ENCODE measurements around the gene LAMB3.

The LAMB3 gene

DNA sequence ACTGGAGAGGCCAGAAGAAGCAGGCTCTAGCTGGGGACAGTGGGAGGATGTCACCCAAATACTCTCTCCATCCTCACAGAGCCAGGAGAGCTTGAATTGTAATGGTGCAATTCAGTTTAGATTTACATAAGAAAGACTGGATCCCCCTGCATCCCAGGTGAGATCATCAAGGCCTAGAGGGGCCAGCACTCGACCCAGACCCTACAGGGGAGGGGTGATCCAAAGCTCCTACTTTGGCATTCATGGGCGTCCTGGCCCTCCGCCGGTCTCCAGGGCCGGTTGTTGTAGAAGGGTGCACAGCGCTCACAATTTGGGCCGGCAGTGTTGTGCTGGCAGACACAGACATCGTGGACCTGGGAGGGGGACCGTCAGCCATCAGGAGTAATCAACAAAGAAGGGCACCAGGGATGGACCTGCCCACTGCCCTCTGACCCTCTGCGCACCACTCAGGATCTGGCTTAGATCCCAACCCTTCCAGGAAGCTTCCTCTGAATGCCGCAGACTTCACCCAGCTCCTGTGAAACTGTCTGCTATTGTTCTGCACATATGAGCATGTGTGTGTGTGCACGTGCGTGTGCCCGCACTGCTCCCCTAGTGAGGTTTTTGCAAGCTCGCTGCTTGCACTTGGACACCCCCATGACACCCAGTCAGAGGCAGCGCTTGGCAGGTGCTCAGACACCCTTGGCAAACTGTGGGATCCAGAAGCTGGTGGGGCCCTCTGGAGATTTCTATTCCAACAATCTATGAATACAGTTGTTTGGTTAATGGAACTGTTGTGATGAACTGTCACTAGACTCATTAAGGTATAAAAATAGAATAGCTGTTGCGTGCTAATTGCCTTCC is 21.6 kb downstream of the LAMB3 start:
- FAIRE-seq: no peak

- FAIRE-seq: no peak
Measured at GRCh38 chr1:209629621-209630382, 22.4 kb downstream of the LAMB3 start.

DNA sequence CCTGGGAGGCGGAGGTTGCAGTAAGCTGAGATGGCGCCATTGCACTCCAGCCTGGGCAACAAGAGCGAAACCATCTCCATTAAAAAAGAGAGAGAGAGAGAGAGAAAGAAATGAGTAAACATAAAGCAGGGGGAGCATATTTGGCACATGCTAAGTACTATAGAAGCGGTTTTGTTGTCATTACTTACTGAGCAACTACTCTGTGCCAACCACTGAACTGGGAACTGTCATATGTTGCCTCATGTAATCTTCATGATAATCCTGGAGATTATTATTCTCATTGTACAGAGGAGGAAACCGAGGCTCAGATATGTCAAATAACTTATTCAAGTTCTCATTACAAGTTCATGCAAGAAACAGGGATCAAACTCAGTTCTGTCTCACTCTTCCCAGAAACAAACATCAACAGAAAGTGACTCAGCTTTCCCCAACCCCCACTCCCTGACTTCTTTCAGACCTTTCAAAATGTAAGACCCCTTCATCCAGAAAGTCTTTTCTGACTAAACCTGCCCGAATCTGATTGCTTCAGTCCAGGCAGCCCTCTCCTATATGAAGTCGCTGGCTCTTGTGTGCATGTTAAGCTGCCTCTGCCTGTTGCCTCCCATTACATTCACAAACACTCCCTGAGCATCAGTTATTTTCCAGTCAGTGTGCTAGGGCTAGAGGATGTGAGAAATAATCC is 23.5 kb downstream of the LAMB3 start:
- FAIRE-seq: no peak

DNA sequence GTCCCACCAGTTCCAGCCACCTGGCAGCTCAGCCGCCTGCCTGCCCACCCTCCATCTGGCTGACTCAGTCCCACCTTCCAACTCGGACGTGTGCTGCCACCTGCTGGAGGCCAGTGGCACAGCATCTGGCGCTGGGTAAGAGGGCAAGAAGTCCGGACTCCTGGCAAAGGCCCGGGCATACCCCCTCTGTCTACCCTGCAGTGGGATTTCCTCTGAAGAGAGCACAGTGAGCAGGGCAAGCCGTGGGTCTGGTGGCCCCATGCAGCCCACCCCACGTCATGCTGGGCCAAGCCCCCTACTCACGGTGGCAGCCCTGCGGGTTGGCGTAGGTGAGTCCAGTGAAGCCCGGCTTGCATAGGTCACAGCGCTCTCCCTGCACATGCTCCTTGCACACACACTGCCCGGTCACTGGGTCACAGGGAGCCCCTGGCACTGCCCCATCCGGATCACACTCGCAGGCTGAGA is 24.5 kb downstream of the LAMB3 start:
- FAIRE-seq: no peak

GRCh38 chr1:209627027-209627731 is 25.0 kb downstream of the LAMB3 start:
- FAIRE-seq: no peak

- no peak for FAIRE-seq
Measured at GRCh38 chr1:209626346-209627026, 25.7 kb downstream of the LAMB3 start.

DNA sequence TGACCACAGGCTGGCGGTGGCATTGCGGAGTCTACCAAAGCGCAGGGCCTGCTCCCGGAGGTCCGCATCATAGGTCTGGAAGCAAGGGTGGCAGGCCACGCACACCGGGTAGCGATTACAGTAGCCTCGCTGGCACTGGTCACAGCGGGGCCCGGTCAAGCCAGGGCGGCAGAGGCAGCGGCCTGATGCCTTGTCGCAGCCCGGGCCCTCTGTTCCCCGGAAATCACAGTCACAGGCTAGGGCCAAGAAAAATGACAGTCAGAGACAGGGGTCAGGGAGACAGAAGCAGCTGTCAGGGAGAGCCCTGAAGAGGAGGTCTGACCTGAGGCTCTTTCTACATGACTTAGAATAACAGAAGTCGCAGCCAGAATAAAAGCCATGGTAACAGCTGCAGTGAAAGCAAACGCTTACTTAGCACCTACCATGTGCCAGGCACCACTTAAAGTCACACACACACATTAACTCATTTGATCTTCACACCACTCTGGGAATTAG is 26.4 kb downstream of the LAMB3 start:
- no peak for FAIRE-seq

DNA sequence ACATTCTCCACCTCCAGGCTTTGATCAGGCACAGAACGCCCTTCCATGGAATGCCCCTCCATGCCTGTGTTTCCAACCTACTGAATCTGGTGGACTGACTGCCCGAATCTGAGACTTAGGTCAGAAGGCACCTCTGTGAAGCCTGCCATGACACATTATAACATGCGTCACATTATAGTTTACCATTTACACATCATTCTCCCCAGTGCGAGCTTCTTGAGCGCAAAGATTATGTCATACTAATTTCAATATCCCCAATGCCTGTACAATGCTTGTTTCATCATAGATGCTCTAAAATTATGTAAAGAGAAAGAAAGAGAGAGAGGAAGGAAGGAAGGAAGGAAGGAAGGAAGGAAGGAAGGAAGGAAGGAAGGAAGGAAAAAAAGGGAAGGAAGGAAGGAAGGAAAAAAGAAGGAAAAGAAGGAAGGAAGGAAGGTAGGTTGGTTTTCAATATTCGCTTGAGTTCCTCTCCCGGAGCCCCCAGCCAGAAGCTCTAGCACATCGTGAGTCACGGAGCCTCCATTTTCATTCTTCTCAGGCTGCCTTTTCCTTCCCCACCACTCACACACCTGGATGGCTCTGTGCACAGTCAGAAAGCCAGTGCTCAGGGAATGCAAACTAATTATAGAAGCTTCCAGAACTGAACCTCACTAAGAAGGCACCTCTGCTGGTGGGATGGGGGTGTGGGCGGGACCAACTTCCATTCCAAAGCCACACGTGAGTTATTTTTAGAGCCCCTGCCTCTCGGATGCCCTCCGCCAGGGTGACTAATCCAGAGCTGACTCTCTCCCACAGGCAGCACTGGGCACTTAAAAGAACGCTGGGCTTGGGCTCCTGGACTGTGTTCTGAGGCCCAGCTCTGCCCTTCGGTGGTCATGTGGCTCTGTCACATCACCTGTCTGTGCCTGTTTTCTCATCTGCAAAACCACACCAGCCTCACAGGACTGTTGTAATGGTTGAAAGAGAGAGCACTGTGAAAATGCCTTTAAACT is 27.4 kb downstream of the LAMB3 start:
- FAIRE-seq: no peak

DNA sequence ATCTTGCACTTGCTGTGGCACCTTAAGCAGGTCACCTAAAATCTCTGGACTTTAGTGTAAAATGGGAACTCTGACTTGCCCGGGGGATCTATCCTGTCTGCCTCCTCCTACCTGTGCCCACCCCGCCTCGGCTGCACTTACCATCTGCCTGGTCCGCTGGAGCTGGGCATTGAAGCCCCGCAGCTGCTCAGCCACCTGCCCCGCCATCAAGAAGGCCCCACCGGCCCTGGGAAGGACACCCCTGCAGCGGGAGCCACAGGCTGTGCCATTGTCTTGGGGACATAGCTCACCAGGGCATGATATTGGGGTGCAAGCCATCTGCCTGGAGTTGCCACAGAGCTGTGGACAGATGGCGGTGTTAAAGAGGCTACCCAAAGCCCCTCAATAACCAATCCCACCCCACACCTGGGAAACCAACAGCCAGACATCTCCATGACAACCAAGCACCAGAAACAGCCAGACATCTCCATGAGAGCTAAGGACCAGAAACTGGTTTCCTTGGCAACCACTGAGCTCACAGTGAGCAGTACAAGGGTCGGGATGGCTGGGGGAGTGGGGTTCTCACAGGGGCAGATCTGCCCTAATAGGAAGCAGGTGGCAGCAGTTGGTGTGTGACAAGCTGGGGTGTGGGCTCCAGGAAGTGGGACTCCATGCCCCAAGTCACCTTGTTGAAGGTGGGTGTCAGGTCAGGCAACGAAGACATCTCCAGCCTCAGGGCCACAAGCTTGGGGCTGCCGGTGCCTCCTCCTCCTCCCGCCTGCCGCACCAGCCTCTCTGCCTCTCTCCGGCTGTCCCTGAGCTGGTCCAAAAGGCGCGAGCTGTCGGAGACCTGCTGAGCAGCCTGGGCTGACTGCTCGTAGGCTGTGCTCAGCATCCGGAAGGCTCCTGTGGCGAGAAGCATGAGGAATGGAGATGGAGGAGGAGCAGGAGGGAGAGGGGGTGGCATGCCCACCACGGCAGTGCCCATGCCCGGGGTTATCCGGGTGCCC is 29.1 kb downstream of the LAMB3 start:
- no peak for FAIRE-seq

DNA sequence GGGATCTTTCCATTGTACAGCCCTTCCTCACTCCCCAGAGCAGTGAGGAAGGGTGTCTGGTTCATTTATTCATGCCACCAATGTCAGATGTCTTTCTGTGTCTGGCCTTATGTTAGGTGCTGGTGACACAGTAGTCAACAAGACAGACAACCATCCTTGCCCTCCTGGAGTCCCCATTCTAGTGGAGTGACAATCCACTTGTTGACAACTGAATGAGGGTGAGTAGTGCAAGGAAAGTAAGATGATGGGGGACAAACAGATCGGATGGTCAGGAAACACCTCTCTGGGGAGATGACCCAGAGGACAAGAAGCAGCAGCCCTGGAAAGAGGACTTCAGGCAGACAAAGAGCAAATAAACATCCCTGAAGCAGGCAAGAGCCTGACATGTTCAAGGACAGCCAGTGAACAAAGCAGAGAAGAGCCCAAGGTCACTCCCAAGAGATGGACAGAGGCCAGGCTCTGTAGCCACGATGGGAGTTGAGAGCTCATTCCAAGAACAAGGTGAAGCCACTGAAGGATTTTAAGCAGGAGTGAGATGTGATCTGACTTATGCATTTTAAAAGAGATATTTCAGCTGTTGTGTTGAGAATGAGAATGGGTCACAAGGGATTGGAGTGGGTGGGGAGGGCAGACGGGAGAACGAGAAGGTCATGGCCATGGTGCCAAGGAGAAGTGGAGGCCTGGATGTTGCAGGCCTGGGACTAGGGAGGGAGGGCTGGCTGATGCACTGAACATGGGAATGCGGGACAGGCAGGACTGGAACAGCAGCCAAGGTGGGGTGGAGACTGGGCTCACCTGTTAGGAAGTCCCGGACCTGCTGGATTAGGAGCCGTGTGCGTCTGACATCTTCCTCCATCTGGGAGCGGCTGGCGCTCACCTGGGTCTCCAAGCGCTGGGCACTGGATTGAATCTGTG is 30.2 kb downstream of the LAMB3 start:
- FAIRE-seq: no peak

DNA sequence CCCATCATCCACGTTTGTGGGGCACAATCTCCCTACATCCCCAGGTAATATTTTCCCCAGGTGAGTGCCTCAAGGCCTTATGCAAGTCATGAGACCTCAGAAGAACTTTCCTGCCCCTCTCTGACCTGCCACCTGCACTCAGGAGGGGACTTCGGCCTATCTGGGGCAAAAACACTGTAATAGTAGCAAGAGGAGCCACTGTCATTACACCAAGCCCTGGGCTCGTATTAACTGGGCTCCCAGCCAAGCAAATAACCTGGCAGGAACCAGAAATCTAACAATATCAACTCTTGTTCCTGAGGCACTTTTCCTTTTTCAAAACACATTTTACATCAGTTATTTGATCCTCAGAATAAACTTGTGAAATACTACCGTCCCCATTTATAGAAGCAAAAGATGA is 30.9 kb downstream of the LAMB3 start:
- no peak for FAIRE-seq

GRCh38 chr1:209620487-209620884 is 31.7 kb downstream of the LAMB3 start:
- FAIRE-seq: no peak

- FAIRE-seq: no peak
Measured at GRCh38 chr1:209619696-209620486, 32.3 kb downstream of the LAMB3 start.

DNA sequence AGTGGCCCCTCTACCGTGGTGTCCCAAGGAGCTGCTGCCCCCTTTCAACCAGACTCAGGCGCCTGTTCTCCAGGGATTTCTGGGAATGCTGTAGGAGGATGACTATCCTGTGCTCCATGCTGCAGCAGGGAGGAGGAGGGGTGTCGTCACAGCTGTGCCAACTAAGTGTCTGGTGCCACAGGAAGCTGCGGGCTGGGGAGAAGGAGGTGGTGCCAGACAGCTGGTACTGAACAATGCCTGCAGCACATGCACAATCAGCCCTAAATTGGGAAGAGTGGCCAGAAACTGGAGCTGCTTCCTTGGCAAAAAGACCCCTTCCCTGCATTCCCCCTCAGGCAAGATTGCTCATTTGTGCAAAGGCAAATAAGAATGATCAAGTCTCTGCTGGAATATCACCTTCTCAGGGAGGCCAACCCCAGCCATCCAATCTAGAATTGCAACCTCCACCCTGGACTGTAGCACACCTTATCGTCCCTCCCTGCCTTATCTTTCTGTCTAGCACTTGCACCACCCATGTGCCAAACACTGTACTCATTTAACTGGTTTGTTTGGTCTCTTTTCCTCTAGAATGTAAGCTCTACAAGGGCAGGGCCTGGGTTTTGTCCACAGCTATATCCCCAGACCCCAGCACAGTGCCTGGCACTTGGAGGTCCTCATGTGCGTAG is 33.3 kb downstream of the LAMB3 start:
- FAIRE-seq: no peak

DNA sequence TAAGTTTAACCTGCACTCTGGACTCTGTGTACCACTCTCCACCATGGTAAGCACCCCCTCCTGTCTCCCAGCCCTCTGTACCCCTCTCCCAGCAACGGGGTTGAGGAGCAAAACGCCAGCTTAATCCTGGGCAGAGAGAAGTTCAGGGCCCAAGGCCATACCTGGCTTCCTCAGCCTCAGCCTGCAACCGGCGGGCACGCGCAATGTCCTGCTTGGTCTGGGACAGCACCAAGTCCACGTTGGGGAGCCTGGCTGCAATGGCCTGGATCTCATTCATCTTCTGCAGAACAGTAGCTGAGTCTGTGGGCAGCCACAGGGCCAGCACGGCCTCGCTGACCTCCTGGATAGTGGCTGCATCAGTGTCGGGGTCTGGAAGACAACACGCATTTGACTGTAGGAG is 33.9 kb downstream of the LAMB3 start:
- no peak for FAIRE-seq

DNA sequence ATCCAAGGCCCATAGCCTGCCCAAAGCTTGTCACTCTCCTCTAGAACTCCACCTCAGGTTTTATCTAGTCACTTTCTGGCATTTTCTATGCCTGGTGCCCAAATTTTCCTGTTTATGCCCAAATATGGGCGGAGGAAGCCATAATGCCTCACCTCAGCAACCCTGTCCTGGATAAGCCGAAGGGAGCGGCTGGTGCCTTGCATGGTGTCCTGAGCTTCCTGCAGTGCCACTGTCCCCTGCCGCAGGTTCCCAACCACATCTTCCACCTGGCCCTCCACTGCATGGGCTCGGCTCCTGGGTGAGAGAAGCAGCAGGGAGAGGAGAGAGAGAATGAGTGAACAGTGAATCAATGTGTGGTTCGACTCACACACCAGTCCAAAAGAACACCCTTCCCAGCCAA is 34.5 kb downstream of the LAMB3 start:
- no peak for FAIRE-seq

All from TTC549 (cell line).